Suprapubic skin (tissue), 3 donors: ENCODE results near the gene SLAMF1.

Experiments used
- EP300 ChIP-seq: sonication (generic); formaldehyde crosslinking; IDR thresholded peaks from one replicate; pipeline ENCODE4 v1.6.1; 2017; ENCODE audit warnings: antibody characterized with exemption
- POLR2A ChIP-seq, 2 donors: fragments of 450-650 bp; IDR thresholded peaks; one replicate each; pipeline ENCODE4 v1.6.1; 2017; ENCODE audit warnings: antibody characterized with exemption in 2 of 2, mild to moderate bottlenecking in 2 of 2, moderate library complexity in 2 of 2
- TF ChIP-seq, protein P1 (sequence below), 2 donors: fragments of 200-600 bp in 1 of 2; fragments of 450-650 bp in 1 of 2; sonication (generic) in 1 of 2; IDR thresholded peaks; one replicate each; pipeline ENCODE4 v1.5.1; 2016 to 2019; ENCODE audit warnings: antibody characterized with exemption in 2 of 2, mild to moderate bottlenecking in 1 of 2, moderate library complexity in 1 of 2

DNA sequence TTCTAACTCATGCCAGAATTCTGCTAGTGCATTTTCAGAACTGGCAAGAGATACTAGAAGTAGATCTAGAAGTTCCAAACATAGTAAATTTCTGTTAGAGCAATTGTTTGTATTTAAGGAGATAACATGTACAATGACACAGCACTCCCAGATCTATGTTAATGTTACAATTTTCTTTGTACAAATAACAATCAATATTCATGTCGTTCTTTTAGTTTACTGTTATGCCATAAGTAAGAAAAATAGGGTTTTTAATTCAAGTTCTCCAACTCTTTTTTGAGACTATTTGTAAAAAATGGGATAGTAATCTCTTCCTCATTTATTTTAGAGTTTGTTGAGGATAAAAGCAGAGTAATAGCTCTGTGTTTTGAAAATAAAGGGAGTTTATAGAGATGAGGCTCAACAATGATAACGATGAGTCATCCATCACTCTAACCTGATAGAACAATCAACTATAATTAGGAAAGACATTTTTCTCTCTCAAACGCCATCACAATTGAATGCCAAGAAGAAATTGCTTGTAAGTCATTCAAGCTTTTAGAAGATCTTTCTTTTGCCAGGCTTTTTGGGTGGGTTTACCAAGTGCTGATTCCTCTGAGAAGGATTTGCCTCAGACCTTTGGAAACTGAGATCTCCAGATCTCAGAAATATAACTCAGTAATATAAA lies 68.2 kb downstream of the SLAMF1 start:
- TF ChIP-seq, protein P1, sequence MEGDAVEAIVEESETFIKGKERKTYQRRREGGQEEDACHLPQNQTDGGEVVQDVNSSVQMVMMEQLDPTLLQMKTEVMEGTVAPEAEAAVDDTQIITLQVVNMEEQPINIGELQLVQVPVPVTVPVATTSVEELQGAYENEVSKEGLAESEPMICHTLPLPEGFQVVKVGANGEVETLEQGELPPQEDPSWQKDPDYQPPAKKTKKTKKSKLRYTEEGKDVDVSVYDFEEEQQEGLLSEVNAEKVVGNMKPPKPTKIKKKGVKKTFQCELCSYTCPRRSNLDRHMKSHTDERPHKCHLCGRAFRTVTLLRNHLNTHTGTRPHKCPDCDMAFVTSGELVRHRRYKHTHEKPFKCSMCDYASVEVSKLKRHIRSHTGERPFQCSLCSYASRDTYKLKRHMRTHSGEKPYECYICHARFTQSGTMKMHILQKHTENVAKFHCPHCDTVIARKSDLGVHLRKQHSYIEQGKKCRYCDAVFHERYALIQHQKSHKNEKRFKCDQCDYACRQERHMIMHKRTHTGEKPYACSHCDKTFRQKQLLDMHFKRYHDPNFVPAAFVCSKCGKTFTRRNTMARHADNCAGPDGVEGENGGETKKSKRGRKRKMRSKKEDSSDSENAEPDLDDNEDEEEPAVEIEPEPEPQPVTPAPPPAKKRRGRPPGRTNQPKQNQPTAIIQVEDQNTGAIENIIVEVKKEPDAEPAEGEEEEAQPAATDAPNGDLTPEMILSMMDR (IDR thresholded peaks at IDR 0.05), result no peak
- no peak for TF ChIP-seq POLR2A (IDR thresholded peaks at IDR 0.05)
- TF ChIP-seq EP300, result no peak
